PC-9 (cell line): Measurements from ENCODE around the gene ZNF484.

Experiments used
- EZH2 ChIP-seq: fragments of 200-600 bp; sonication (generic); IDR thresholded peaks from 2 replicates; pipeline ENCODE4 v1.8.0; 2017; ENCODE audit warnings: antibody characterized with exemption, low read depth
- TF ChIP-seq, protein P1 (sequence below): fragments of 200-600 bp; sonication (generic); conservative IDR thresholded peaks from 2 replicates; pipeline ENCODE4 v1.6.1; 2017; ENCODE audit warnings: mixed run types, antibody characterized with exemption, mild to moderate bottlenecking, moderate library complexity

GRCh38 chr9:92887880-92888338 lies 10.1 kb upstream of the ZNF484 start:
- TF ChIP-seq, protein P1, sequence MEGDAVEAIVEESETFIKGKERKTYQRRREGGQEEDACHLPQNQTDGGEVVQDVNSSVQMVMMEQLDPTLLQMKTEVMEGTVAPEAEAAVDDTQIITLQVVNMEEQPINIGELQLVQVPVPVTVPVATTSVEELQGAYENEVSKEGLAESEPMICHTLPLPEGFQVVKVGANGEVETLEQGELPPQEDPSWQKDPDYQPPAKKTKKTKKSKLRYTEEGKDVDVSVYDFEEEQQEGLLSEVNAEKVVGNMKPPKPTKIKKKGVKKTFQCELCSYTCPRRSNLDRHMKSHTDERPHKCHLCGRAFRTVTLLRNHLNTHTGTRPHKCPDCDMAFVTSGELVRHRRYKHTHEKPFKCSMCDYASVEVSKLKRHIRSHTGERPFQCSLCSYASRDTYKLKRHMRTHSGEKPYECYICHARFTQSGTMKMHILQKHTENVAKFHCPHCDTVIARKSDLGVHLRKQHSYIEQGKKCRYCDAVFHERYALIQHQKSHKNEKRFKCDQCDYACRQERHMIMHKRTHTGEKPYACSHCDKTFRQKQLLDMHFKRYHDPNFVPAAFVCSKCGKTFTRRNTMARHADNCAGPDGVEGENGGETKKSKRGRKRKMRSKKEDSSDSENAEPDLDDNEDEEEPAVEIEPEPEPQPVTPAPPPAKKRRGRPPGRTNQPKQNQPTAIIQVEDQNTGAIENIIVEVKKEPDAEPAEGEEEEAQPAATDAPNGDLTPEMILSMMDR, result no peak
- TF ChIP-seq EZH2, result no peak
